Stimulated activated CD8-positive, alpha-beta memory T cell treated with anti-CD3 and anti-CD28 coated beads, Interleukin-4, amount 100 ng/mL, for 24 hours (primary cell): Measurements from ENCODE around the gene FURIN.
A peak's percentile ranks its signal among the peaks of the same experiment; 100 is the strongest.
"Not testable (repeated sequence)": the region's sequence is repeated elsewhere in the genome, so short reads cannot be mapped to it uniquely, and the experiment has no call there.

ENCODE experiments used
- DNase-seq: peaks from one replicate; pipeline ENCODE4 v3.0.0-alpha.2; 2020; ENCODE audit warnings: low read depth

The FURIN gene

DNA sequence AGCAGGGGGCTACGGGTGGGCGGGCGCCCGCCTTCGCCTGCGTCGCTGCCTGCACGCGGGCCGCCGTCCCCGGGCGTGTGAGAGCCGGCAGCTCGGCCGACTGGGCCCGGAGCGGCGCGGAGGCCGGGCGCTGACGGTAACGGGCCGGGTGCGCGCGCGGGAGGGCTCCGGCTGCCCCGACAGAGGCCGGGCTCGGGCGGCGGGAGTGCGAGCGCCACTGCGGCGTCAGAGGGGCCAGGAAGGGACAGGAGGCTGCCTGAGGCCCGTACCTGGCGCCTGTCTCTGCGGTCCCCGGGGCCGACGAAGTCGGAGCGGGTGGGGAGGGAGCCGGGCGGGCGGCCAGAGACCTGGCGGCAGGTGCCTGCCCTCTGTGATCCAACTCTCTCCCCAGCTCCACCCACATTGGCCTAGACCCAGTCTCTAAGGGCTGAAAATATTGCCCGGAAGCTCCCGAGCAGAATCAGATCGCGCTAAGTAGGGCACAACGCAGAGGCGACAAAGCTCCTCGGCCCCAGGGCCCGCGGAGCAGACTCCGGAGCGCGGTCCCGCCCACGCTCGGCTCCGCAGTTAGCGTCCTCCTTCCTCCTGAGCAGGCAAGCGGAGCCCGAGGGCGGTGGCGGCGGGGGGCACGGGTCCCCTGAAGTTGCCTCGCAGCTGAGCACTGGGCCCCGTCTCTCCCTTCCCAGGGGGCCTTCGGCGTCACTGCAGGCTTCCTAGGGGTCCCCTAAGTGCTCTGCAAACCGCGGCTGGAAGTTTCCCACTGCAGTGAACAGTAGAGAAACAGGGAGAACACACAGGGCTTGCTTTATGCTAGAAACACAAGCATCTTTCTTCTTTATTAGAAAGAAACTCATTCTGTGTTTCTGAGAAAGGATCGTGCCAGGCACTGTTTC, 34.7 kb downstream of the FURIN start, which contains the start of gene MAN2A2:
TSS of gene MAN2A2 (plus strand) at position 463 of the 893 bp plus-strand sequence. CDS start 906 bp downstream, outside the sequence.
- peak; percentile 69 for DNase-seq

GRCh38 chr15:90903733-90904536, 35.5 kb downstream of the FURIN start:
- DNase-seq = no peak

DNA sequence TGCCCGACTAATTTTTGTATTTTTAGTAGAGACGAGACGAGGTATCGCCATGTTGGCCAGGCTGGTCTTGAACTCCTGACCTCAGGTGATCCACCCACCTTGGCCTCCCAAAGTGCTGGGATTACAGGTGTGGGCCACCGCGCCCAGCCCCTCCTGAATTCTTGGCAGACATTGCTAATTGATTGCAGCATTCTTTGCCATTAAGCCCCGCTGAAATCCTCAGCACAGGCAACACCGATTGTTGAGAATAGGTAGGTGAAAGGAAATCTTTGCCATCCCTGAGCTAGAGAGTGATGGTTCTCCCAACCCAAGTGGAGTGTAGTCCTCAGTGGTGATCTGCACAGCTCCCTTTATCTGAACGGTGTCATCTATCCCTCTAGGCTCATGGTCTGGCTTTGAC, 36.4 kb downstream of the FURIN start:
- DNase-seq = no peak

- DNase-seq = no peak
Observed at GRCh38 chr15:90905306-90906180, 37.2 kb downstream of the FURIN start.

- no peak for DNase-seq
Observed at GRCh38 chr15:90906181-90906849, 37.9 kb downstream of the FURIN start.

GRCh38 chr15:90907051-90907660, 38.8 kb downstream of the FURIN start:
- no peak for DNase-seq

DNA sequence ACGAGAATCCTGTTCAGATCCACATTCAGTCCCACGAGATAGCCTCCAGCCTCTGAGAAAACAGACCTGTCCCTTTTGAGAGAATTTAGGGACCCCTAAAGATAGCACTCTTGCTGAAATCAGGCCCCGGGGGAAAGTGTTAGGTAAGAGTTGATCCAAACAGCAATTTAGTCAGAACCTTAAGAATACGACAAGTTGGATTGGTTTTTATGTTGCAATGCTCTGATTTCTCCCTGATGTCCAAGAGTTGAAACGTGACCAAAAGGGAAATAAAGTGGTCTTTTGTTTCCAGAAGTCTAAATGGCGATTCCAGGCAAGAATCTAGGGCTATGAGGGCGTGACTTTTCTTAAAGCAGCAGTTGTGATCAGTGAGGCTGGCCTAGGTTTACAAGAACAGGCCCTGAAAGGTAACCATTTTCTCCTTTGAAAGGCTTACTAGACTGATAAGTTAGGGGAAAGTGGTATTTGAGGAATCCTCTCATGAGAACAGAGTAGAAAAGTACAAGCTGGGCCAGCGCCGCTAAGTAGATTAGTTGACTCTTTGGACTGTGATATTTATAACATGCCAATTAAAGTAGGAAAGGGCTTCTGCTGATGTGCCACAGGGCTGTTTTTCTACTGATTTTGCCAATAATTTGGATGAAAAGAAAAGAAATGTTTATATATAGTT, 39.6 kb downstream of the FURIN start:
- no peak for DNase-seq

DNA sequence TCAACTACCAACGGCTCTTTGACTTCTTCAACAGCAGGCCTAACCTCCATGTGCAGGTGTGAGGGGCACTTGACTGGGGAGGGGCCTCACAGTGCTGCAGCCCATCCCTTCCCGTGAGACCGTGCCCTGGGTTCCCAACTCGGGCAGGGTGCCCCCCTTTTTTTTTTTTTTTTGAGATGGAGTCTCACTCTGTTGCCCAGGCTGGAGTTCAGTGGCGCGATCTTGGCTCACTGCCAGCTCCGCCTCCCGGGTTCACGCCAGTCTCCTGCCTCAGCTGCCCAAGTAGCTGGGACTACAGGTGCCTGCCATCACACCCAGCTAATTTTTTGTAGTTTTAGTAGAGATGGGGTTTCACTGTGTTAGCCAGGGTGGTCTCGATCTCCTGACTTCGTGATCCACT, 41.1 kb downstream of the FURIN start:
- not testable (repeated sequence) for DNase-seq

GRCh38 chr15:90909976-90910375, 41.6 kb downstream of the FURIN start:
- DNase-seq = no peak

DNA sequence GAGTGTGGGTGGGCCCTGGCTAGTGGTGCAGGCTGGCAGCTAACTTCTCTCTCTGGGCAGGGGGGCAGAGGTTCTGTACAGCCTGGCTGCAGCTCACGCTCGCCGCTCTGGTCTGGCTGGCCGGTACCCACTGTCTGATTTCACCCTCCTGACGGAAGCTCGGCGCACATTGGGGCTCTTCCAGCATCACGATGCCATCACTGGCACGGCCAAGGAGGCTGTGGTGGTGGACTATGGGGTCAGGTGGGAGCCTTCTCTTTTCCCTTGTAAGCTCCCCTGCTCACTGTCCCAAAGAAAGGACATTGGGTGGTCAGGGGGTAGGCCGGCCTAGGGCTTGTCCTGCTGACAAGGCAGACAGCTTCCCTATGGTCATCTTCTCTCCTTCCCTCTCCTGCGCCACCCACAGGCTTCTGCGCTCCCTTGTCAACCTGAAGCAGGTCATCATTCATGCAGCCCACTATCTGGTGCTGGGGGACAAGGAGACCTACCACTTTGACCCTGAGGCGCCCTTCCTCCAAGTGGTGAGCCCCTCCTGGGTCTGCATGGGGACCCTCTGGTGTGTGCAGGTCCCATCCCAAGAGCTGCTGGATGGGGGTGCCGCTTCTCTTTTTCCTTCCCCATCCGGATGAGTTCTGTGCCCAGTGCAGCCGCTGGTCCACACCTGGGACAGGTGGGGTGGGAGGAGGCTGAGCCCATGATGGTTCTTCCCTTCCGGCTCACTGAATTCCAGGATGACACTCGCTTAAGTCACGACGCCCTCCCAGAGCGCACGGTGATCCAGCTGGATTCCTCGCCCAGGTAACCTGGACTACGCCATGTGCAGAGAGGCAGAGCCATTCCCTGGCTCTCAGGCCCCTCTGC, 42.3 kb downstream of the FURIN start:
- no peak for DNase-seq

DNA sequence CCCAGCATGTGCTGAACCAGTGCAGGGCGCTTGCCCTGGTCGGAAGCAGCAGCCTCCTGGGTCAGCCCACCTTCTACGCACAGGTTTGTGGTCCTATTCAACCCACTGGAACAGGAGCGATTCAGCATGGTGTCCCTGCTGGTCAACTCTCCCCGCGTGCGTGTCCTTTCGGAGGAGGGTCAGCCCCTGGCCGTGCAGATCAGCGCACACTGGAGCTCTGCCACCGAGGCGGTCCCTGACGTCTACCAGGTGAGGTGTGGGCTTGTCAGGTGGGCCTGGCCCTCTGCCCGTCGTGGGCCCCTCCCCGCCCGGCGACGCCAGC, 42.9 kb downstream of the FURIN start:
- DNase-seq = no peak

GRCh38 chr15:90911906-90912769, 43.8 kb downstream of the FURIN start:
- no peak for DNase-seq

DNA sequence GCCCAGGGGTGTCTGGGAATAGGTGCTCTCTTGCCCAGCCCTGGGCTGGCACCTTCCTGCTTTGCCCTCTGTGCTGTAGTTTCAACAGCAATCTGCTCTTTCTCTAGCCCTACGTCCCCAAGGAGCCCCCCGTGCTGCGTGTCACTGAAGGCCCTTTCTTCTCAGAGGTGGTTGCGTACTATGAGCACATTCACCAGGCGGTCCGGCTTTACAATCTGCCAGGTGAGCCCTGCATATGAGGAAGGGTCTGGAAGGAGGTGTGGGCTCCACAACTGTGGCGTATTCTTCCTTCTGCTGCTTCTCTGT, 44.3 kb downstream of the FURIN start:
- no peak for DNase-seq

DNA sequence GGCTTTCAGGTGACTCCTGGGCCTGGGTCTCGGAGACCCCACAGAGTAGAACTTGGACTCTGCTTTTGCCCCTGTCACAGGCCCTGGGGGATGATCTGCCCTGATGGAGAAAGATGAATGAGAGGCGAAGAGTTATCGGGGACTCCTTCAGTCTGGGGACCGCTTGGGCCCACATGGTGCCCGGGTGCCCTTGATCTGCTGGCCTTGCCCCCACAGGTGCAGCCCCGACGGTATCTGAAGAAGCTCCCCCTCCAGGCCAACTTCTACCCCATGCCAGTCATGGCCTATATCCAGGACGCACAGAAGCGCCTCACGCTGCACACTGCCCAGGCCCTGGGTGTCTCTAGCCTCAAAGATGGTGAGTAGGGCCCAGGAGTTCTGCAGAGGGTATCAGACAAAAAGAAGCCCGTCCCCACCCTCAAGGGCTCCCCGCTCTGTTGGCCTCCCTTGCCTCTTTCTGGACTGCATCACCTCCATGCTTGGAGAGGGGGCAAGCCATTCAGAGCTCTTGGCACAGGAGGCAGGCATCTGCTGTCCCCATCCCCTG, 45.1 kb downstream of the FURIN start:
- DNase-seq = no peak

- no peak for DNase-seq
Observed at GRCh38 chr15:90914305-90915080, 46.1 kb downstream of the FURIN start.

DNA sequence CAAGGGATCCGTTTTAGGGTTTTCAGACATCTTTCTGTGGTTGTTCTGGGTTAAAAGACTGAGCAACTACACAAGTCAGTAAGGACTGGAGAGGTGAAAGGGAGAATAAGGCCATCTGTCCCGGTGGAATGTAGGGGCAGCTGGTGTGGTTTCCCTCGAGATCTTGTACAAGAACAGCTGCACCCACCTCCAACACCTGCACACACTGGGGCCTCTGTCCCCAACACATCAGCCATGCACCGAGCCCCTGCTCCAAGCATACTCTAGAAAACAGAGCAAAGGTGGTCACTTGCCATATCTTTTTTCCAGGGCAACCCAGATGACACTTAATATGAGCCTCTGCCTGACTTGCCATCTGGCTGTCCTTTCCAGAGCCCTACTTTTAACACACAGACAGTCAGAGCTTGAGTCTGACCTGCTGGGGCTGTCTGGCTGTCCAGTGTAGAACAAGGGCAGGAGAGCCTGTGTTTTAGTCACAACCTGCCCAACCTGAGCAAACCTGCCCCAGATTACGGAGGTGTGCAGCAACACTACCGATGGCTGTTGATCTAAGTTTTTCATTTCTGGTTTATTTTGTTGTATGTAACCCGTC, 46.9 kb downstream of the FURIN start:
- DNase-seq = no peak

DNA sequence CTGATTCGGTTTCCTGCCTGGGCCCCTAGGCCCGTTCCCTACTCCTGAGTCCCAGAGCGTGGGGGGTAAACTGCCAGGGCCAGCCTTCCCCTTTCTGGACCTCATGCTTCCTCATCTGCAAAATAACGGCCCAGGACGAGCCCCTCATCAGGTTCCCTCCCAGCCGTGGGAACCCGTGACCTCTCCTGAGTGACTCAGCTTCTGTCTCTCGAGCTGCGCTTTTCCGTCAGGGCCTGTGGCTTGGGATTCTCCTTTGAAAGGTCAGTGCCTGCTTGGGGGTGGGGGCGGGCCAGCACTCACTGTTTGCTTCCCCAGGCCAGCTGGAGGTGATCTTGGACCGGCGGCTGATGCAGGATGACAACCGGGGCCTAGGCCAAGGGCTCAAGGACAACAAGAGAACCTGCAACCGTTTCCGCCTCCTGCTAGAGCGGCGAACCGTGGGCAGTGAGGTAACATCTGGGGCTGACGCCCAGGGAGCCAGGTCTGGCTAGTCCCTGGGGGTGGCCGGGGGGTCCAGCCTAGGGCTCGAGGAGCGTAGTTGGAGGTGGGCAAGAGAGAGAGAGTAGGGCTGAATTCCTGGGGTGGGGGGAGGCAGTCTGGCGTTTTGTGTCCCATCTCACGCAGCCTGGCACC, 47.5 kb downstream of the FURIN start:
- DNase-seq = no peak
